BLaER1 treated with 17β-estradiol and CSF1 and Interleukin-3, amounts not matched to agents 10 nM and 100 nM (cell line): ENCODE measurements around the gene RAB2B.

Experiments used
- H3K27ac ChIP-seq, 11 experiments: shearing (Covaris generic); formaldehyde crosslinking; 2 replicates each; pipeline ENCODE4 v1.8.1; 2022
- H3K27me3 ChIP-seq, 11 experiments: shearing (Covaris generic); formaldehyde crosslinking; 2 replicates each; pipeline ENCODE4 v1.8.1; 2022
- H3K36me3 ChIP-seq, 11 experiments: shearing (Covaris generic); formaldehyde crosslinking; 2 replicates each; pipeline ENCODE4 v1.8.1; 2022
- H3K4me1 ChIP-seq, 10 experiments: shearing (Covaris generic); formaldehyde crosslinking; 2 replicates each; pipeline ENCODE4 v1.8.1; 2022
- H3K4me2 ChIP-seq, 11 experiments: shearing (Covaris generic); formaldehyde crosslinking; 2 replicates each; pipeline ENCODE4 v1.8.1; 2022
- H3K4me3 ChIP-seq, 10 experiments: shearing (Covaris generic); formaldehyde crosslinking; 2 replicates each; pipeline ENCODE4 v1.8.1; 2022
- H3K9ac ChIP-seq, 11 experiments: shearing (Covaris generic); formaldehyde crosslinking; 2 replicates each; pipeline ENCODE4 v1.8.1; 2022
- H3K9me3 ChIP-seq, 11 experiments: shearing (Covaris generic); formaldehyde crosslinking; replicated peaks in 1 of 11; 2 replicates each; pipeline ENCODE4 v1.8.1; 2022
- H4K20me1 ChIP-seq, 11 experiments: shearing (Covaris generic); formaldehyde crosslinking; 2 replicates each; pipeline ENCODE4 v1.8.1; 2022
- Cebpa-rat ChIP-seq, 11 experiments: shearing (Covaris generic); IDR thresholded peaks; 2 replicates each; pipeline ENCODE4 v1.8.1; 2022

Gene RAB2B

GRCh38 chr14:21476925-21477681 lies at the start of gene RAB2B, which contains the start of gene TOX4:
RAB2B (minus strand) TSS chr14:21476959; CDS start chr14:21476872, 87 bp downstream.
TOX4 (plus strand) TSS chr14:21477195; CDS start chr14:21477279, 84 bp downstream.
- H3K27me3 ChIP-seq, result no peaks in the 10 kb centered on the region
- peak within 1 kb of the TSS; percentile 64 to 90 (median 81) for H3K27ac ChIP-seq
- H3K4me1 ChIP-seq, result peaks cover 19 to 28% (median 23%) of the 10 kb centered on the region in 10 experiments
- H3K36me3 ChIP-seq, result peaks cover 26 to 61% (median 47%) of the 10 kb centered on the region in 11 experiments
- TF ChIP-seq Cebpa-rat (IDR thresholded peaks at IDR 0.05), result no peak
- no peaks in the 10 kb centered on the region for H3K9me3 ChIP-seq
- H3K9ac ChIP-seq, result peak within 1 kb of the TSS; percentile 82 to 95 (median 87)
- peaks cover 0 to 31% (median 6%) of the 10 kb centered on the region in 11 experiments; a peak in 10 of 22 replicates for H4K20me1 ChIP-seq
- peak within 1 kb of the TSS; percentile 84 to 97 (median 91) for H3K4me2 ChIP-seq
- peak within 1 kb of the TSS; percentile 81 to 98 (median 92) for H3K4me3 ChIP-seq

- H3K27ac ChIP-seq, result peak within 1 kb of the TSS in 8 of 11 experiments; percentile 7 to 67 (median 42); a peak in 12 of 22 replicates
- H4K20me1 ChIP-seq, result no peaks in the 10 kb centered on the region
- H3K36me3 ChIP-seq, result no peaks in the 10 kb centered on the region; a peak in 1 of 22 replicates
Measured at GRCh38 chr14:21525962-21526671, 49.4 kb upstream of the RAB2B start, which contains the start of gene SALL2. SALL2 (minus strand) TSS chr14:21526346; CDS start chr14:21526127, 219 bp downstream.

GRCh38 chr14:21525571-21525961 lies 48.8 kb upstream of the RAB2B start:
- Histone ChIP-seq H3K27me3 (peaks cover 0 to 5% (median 0%) of the 10 kb centered on the region in 11 experiments; a peak in 1 of 22 replicates), H3K9ac (peak overlapping the region in 8 of 11 experiments; percentile 58 to 79 (median 71); a peak in 12 of 22 replicates), H3K36me3 (no peaks in the 10 kb centered on the region; a peak in 1 of 22 replicates), H3K9me3 (no peaks in the 10 kb centered on the region), H3K4me1 (peaks cover 12 to 31% (median 24%) of the 10 kb centered on the region in 10 experiments), H4K20me1 (no peaks in the 10 kb centered on the region), H3K27ac (peak overlapping the region in 2 of 11 experiments; percentile 53 to 60; a peak in 4 of 22 replicates), H3K4me2 (peak overlapping the region; percentile 52 to 93 (median 87)), H3K4me3 (peak overlapping the region; percentile 54 to 74 (median 66); a peak in 19 of 20 replicates)
- no peak for TF ChIP-seq Cebpa-rat (IDR thresholded peaks at IDR 0.05)

More at GRCh38 chr14:21525962-21526671, 49.4 kb upstream of the RAB2B start, which contains the start of gene SALL2:
- Histone ChIP-seq H3K4me3 (peak within 1 kb of the TSS; percentile 54 to 74 (median 66)), H3K9me3 (no peaks in the 10 kb centered on the region), H3K27me3 (peaks cover 0 to 5% (median 0%) of the 10 kb centered on the region in 11 experiments; a peak in 1 of 22 replicates), H3K4me1 (peaks cover 12 to 31% (median 24%) of the 10 kb centered on the region in 10 experiments), H3K9ac (peak within 1 kb of the TSS; percentile 51 to 79 (median 68); a peak in 20 of 22 replicates), H3K4me2 (peak within 1 kb of the TSS; percentile 77 to 93 (median 87))
- no peak for TF ChIP-seq Cebpa-rat (IDR thresholded peaks at IDR 0.05)

- H3K4me2 ChIP-seq, result peak overlapping the region in 10 of 11 experiments; percentile 24 to 93 (median 87); a peak in 18 of 22 replicates
- H4K20me1 ChIP-seq, result no peaks in the 10 kb centered on the region
- peaks cover 12 to 31% (median 24%) of the 10 kb centered on the region in 10 experiments for H3K4me1 ChIP-seq
- H3K36me3 ChIP-seq, result no peaks in the 10 kb centered on the region; a peak in 1 of 22 replicates
- H3K27ac ChIP-seq, result no peak overlapping the region; a peak in 1 of 22 replicates
- peak overlapping the region in 6 of 10 experiments; percentile 25 to 74 (median 67); a peak in 9 of 20 replicates for H3K4me3 ChIP-seq
- TF ChIP-seq Cebpa-rat (IDR thresholded peaks at IDR 0.05), result no peak
- peak overlapping the region in 4 of 11 experiments; percentile 61 to 79 (median 76); a peak in 6 of 22 replicates for H3K9ac ChIP-seq
- no peaks in the 10 kb centered on the region for H3K9me3 ChIP-seq
- peaks cover 0 to 5% (median 0%) of the 10 kb centered on the region in 11 experiments; a peak in 1 of 22 replicates for H3K27me3 ChIP-seq
Measured at GRCh38 chr14:21524575-21525490, 48.1 kb upstream of the RAB2B start.

GRCh38 chr14:21523203-21523602 lies 46.4 kb upstream of the RAB2B start:
- Histone ChIP-seq H3K9me3 (no peaks in the 10 kb centered on the region), H3K4me1 (peaks cover 12 to 31% (median 24%) of the 10 kb centered on the region in 10 experiments), H3K27ac (no peak overlapping the region), H3K36me3 (no peaks in the 10 kb centered on the region; a peak in 1 of 22 replicates), H4K20me1 (no peaks in the 10 kb centered on the region), H3K27me3 (no peaks in the 10 kb centered on the region), H3K9ac (no peak overlapping the region), H3K4me3 (no peak overlapping the region), H3K4me2 (no peak overlapping the region)
- no peak for TF ChIP-seq Cebpa-rat (IDR thresholded peaks at IDR 0.05)

- Histone ChIP-seq H3K9me3 (no peaks in the 10 kb centered on the region), H3K27ac (no peak overlapping the region), H3K27me3 (no peaks in the 10 kb centered on the region), H3K9ac (no peak overlapping the region), H3K4me2 (no peak overlapping the region), H3K4me3 (no peak overlapping the region), H3K36me3 (no peaks in the 10 kb centered on the region; a peak in 1 of 22 replicates), H3K4me1 (peaks cover under 1 to 18% (median 11%) of the 10 kb centered on the region in 10 experiments; a peak in 19 of 20 replicates), H4K20me1 (no peaks in the 10 kb centered on the region)
- TF ChIP-seq Cebpa-rat (IDR thresholded peaks at IDR 0.05), result no peak
Measured at GRCh38 chr14:21521501-21521900, 44.7 kb upstream of the RAB2B start.

- Histone ChIP-seq H3K9ac (no peak overlapping the region), H3K4me3 (no peak overlapping the region), H4K20me1 (no peaks in the 10 kb centered on the region), H3K36me3 (no peaks in the 10 kb centered on the region; a peak in 1 of 22 replicates), H3K27me3 (no peaks in the 10 kb centered on the region), H3K4me1 (peaks cover 0 to 16% (median 9%) of the 10 kb centered on the region in 10 experiments; a peak in 12 of 20 replicates), H3K4me2 (no peak overlapping the region), H3K9me3 (no peaks in the 10 kb centered on the region), H3K27ac (no peak overlapping the region)
- TF ChIP-seq Cebpa-rat (IDR thresholded peaks at IDR 0.05), result no peak
Measured at GRCh38 chr14:21520767-21521166, 44.0 kb upstream of the RAB2B start.

GRCh38 chr14:21518725-21519124 lies 42.0 kb upstream of the RAB2B start:
- Histone ChIP-seq H3K9ac (no peak overlapping the region), H4K20me1 (no peaks in the 10 kb centered on the region), H3K4me3 (no peak overlapping the region), H3K4me1 (no peaks in the 10 kb centered on the region; a peak in 1 of 20 replicates), H3K9me3 (no peaks in the 10 kb centered on the region), H3K27ac (no peak overlapping the region), H3K27me3 (no peaks in the 10 kb centered on the region), H3K4me2 (no peak overlapping the region), H3K36me3 (no peaks in the 10 kb centered on the region; a peak in 1 of 22 replicates)
- no peak for TF ChIP-seq Cebpa-rat (IDR thresholded peaks at IDR 0.05)
